HCEC 1CT (cell line): Measurements from ENCODE around the gene ZXDC.

Source experiments
- DNase-seq: peaks from one replicate; pipeline ENCODE4 v3.0.0-alpha.2; 2017

The ZXDC gene

GRCh38 chr3:126390751-126391150, 84.9 kb downstream of the ZXDC start:
- no peak for DNase-seq

- DNase-seq = no peak
These were observed 85.5 kb downstream of the ZXDC start for GRCh38 chr3:126390201-126390600.

GRCh38 chr3:126389794-126390146, 85.9 kb downstream of the ZXDC start:
- DNase-seq = no peak

GRCh38 chr3:126389112-126389793, 86.4 kb downstream of the ZXDC start:
- peak; percentile 75 for DNase-seq
